Tibial artery (tissue), 4 donors: ENCODE data around the gene SPSB2.
"Not testable (repeated sequence)": the region's sequence is repeated elsewhere in the genome, so short reads cannot be mapped to it uniquely, and the experiment has no call there.

Experiments
- DNase-seq, 2 donors: peaks; one replicate each; pipeline ENCODE4 v3.0.0-alpha.2; 2019
- H3K27ac ChIP-seq, 2 donors: fragments of 200-600 bp; sonication (generic) in 1 of 2; 1 replicate in 1 of 2; 2 replicates in 1 of 2; pipeline ENCODE4 v1.5.1; 2018 to 2019; ENCODE audit warnings: mild to moderate bottlenecking in 1 of 2
- H3K27me3 ChIP-seq, 2 donors: fragments of 200-600 bp; sonication (generic) in 1 of 2; one replicate each; pipeline versions ENCODE4 v1.5.1 to v1.6.0; 2016 to 2019
- H3K36me3 ChIP-seq, 3 donors: fragments of 200-600 bp; sonication (generic) in 2 of 3; one replicate each; pipeline ENCODE4 v1.5.1; 2016 to 2019; ENCODE audit warnings: mild to moderate bottlenecking in 2 of 3
- H3K4me1 ChIP-seq, 4 donors: fragments of 200-600 bp; sonication (generic) in 2 of 4; 1 replicate in 3 of 4; 2 replicates in 1 of 4; pipeline ENCODE4 v1.5.1; 2016 to 2019
- H3K4me3 ChIP-seq, 2 donors: fragments of 200-600 bp; sonication (generic) in 1 of 2; 1 replicate in 1 of 2; 2 replicates in 1 of 2; pipeline ENCODE4 v1.5.1; 2018 to 2019; ENCODE audit warnings: mild to moderate bottlenecking in 2 of 2
- H3K9me3 ChIP-seq, 3 donors: fragments of 200-600 bp; sonication (generic) in 1 of 3; one replicate each; pipeline ENCODE4 v1.5.1; 2016 to 2019
- CTCF ChIP-seq, 2 experiments: fragments of 200-600 bp in 1 of 2; fragments of 450-650 bp in 1 of 2; IDR thresholded peaks; one replicate each; pipeline ENCODE4 v1.5.1; 2017 to 2019; ENCODE audit warnings: antibody characterized with exemption in 2 of 2, mild to moderate bottlenecking in 1 of 2, moderate library complexity in 1 of 2
- intact Hi-C: fragments of 100-400 bp; cut with DNase I; formaldehyde crosslinking; loops from one replicate; pipeline ENCODE4 v1.15.0; 2023; ENCODE audit warnings: low total_unique reads

Gene SPSB2

DNA sequence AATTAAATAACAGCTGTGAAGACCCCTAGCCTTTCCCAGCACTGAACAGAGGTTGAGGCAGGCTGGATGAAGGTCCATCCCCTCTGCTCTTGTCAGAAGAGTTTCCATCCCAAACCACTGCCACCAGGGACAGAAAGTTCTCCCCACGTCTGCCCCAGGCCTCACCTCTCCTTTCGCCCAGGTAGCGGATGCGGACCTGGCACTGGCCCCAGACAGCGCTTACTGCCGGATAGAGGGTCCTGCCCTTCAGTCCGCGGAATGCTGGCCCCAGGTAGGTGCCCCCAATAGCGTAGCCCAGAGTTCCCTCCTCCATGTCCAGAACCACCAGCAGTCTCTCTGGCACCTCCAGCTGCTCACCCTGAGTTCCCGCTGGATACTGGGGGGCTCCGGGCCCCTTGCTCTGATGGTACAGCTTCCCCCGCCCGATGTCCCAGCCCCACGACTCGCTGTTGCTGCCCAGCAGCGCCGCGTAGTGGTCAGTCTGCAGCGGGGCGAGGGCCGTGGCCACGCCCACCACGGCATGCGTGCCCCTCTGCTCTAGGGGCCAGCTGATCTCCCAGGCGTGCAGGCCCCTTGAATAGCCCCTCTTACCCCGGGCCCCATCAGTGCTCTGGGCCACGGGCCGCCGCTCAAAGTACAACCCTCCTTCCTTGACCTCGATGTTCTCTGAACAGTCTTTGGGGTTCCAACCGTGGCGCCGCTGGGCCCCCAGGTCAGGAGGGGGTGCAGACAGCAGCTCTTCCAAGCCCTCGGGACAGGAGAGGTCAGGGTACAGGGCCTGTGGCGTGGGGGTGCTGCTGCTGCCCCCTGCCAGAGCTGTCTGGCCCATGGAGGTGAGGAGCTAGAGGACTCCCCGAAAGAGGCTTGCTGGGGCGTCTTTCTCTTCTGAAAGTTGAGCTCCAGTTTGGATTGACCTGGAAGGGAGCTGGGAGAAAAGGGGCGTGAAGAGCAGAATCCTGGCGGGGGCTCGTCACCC is 742 bp downstream of the SPSB2 start:
- peak; percentile 85 to 91 for DNase-seq
- intact Hi-C loops: no loop called here

DNA sequence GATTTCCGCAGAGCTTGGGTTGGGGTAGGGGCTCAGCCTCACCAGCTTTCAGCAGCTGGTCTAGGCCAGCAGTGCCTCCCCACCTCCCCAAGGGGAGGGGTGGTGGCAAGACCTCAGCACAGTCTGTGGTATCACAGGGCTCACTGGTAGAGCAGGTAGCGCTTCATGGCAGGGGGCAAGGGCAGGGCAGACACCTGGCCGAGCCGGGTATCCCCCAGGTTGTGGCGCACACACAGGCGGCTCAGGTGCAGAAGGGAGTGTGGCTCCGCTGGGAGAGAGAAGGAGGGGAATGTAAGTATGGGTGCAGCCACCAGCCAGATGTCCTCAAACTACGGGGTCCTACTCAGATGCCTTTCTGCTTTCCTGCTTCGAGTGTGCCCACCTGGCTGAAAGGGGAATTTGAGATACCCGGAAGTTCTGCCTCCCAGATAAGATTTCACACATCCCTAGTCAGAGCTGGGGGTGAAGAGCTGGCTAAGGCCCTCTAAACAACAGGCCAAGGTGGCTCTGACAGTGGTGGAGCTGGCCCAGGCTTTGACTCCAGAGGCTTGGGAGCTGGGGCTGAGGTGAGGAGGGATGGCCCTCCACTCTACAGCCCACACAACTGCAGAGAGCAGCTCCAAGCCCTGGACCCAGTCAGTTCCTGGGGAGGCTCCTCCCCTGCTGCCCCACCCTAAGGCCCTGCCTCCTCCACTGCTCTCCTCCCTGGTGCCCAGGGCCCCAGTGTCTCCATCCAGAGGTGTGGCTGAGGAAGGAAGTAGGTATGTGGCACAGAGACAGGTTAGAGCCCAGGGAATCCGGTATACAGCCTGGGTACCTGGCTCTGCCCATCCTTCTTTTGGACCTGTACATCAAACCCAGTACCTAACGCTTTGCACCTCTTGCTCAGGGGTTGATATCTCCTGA is 1.8 kb downstream of the SPSB2 start:
- Histone ChIP-seq H3K4me3 (peak overlapping the region; percentile 73 to 76), H3K4me1 (peaks cover 0 to 59% (median 44%) of the 10 kb centered on the region in 4 donors), H3K36me3 (peaks cover 10 to 28% (median 21%) of the 10 kb centered on the region in 3 donors), H3K9me3 (no peaks in the 10 kb centered on the region), H3K27ac (peak overlapping the region; percentile 86 to 88), H3K27me3 (no peaks in the 10 kb centered on the region)
- no peak for TF ChIP-seq CTCF (IDR thresholded peaks at IDR 0.05)
- intact Hi-C loops: no loop called here
- DNase-seq: no peak

More for the DNA sequence above, 742 bp downstream of the SPSB2 start:
- Histone ChIP-seq H3K36me3 (peaks cover 10 to 28% (median 21%) of the 10 kb centered on the region in 3 donors), H3K27ac (peak overlapping the region; percentile 86 to 88), H3K4me3 (peak overlapping the region; percentile 73 to 76), H3K4me1 (peaks cover 0 to 52% (median 38%) of the 10 kb centered on the region in 4 donors), H3K27me3 (no peaks in the 10 kb centered on the region), H3K9me3 (no peaks in the 10 kb centered on the region)
- TF ChIP-seq CTCF (IDR thresholded peaks at IDR 0.05): peak; percentile 82 to 98

DNA sequence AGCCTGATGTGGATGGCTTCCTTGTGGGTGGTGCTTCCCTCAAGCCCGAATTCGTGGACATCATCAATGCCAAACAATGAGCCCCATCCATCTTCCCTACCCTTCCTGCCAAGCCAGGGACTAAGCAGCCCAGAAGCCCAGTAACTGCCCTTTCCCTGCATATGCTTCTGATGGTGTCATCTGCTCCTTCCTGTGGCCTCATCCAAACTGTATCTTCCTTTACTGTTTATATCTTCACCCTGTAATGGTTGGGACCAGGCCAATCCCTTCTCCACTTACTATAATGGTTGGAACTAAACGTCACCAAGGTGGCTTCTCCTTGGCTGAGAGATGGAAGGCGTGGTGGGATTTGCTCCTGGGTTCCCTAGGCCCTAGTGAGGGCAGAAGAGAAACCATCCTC is 2.8 kb downstream of the SPSB2 start:
- H3K9me3 ChIP-seq: not testable (repeated sequence)
- peaks cover 10 to 31% (median 21%) of the 10 kb centered on the region in 3 donors for H3K36me3 ChIP-seq
- H3K4me1 ChIP-seq: peaks cover 0 to 62% (median 46%) of the 10 kb centered on the region in 4 donors

DNA sequence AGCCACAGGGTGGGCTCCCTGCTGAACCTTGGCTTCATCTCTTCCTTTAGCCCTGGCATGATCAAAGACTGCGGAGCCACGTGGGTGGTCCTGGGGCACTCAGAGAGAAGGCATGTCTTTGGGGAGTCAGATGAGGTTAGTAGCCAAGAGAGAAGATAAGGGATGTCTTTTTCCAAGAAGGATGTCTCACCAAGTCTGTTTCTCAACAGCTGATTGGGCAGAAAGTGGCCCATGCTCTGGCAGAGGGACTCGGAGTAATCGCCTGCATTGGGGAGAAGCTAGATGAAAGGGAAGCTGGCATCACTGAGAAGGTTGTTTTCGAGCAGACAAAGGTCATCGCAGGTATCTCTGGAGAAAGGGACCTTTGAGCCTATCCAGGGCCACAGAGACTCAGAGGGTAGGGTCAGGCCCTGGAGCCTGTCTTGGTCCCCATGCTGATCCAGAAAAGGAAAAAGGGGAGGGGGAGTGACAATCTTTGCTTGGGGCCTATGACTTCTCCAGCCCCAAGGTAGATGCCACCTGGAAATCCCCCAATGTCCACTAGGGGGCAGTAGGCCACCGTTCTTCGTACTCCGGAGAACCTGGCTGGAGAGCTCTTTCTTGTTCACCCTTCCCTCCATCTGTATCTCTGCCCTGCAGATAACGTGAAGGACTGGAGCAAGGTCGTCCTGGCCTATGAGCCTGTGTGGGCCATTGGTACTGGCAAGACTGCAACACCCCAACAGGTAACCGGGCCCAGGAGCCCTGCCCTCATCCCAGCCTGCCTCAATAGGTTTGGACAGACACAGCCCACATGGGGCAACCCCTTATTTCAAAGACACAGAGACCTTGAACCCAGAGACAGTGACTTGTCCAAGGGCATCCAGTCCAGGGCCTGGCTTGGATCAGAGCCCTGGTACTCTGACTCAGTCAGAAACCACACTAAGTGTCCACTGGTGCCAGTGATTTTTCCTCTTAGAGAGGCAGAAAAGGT is 3.8 kb downstream of the SPSB2 start:
- Histone ChIP-seq H3K36me3 (peaks cover 14 to 41% (median 26%) of the 10 kb centered on the region in 3 donors), H3K9me3 (no peaks in the 10 kb centered on the region), H3K4me1 (peaks cover 0 to 56% (median 46%) of the 10 kb centered on the region in 4 donors), H3K27me3 (no peaks in the 10 kb centered on the region), H3K27ac (peak overlapping the region; percentile 99 to 100), H3K4me3 (peak overlapping the region; percentile 94 to 100)
- peak; percentile 74 to 85 for DNase-seq
- TF ChIP-seq CTCF (IDR thresholded peaks at IDR 0.05): peak; percentile 89 to 91
- intact Hi-C loops: loop anchor here (5.0 kb wide), 2 partner anchors 73 to 98 kb away; partner anchors contain the start of genes C12orf57 and RNU7-1

More for the DNA sequence above, 2.8 kb downstream of the SPSB2 start:
- DNase-seq, H3K4me3 ChIP-seq, H3K27me3 ChIP-seq, intact Hi-C loops: not testable (repeated sequence)
- peak overlapping the region in 1 of 2 donors; percentile 100 for H3K27ac ChIP-seq
